ENCODE measurements around the gene SLC25A53. TPM values are rescaled to one million over a fixed set of nuclear protein-coding genes. Genes with fewer than 3 reads are reported as not detected.

SLC25A53 gene
- total RNA-seq, result 5.3 and 11.0 TPM in 2 replicates

GRCh38 chrX:104156630-104157529, at the start of gene SLC25A53:
Gene SLC25A53, minus strand, starts transcription at chrX:104157009. Its CDS starts 51,752 bp downstream, at chrX:104105257.

GRCh38 chrX:104165894-104166734, 9.3 kb upstream of the SLC25A53 start, which contains the start of gene FAM199X:
Gene FAM199X, plus strand, starts transcription at chrX:104166453. Its CDS starts 333 bp downstream, at chrX:104166786.

DNA sequence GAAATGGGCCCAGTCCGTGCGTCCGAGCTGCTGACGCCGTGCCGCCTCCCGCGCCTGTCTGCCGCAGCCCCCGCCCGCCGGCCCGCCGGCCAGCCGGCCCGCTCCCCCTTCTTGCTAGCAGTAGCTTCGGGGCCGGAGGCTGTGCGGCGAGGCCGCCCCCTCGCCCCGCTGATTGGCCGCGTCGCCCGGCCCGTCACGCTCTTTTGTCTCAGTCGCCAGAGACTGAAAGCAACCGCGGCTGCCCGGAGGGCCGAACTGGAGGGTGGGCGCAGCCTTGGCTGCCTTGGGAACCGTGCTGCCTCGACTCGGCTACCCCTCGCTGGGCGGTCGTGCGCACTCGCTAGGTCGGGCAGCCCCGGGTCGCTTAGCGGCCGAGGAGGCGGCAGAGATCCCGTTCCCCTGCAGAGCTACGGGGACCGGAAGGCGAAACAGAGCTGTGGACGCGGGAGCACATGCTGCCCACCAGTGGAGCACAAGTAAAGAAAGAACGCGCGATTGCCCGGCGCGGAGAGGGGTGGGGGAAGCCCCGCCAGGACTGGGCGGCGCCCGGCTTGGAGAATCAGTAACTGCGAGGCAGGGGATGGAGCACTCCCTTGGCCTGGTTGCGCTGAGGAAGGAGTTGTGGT, 44.4 kb downstream of the SLC25A53 start, which contains the start of gene ZCCHC18:
Gene ZCCHC18 (plus strand): TSS at position 198 of the 626 bp plus-strand sequence. CDS start 1,589 bp downstream, outside the sequence.

GRCh38 chrX:104075778-104076445, 80.9 kb downstream of the SLC25A53 start, which contains the start of gene TMSB15C:
Gene TMSB15C, minus strand, starts transcription at chrX:104076236.

Other genes starting within 250 kb of the SLC25A53 start
- 7.9 and 9.3 TPM in 2 replicates for gene TMSB15B, start 194.4 kb downstream of the SLC25A53 start, total RNA-seq
- not detected in 2 replicates for gene H2BW1, start 143.3 kb downstream of the SLC25A53 start, total RNA-seq
- not detected in 2 replicates for gene H2BW2, start 117.1 kb downstream of the SLC25A53 start, total RNA-seq
- 2.8 and 7.9 TPM in 2 replicates for gene TMSB15C, start 80.8 kb downstream of the SLC25A53 start, total RNA-seq
- not detected in 2 replicates for gene ZCCHC18, start 44.5 kb downstream of the SLC25A53 start, total RNA-seq
- 18.1 and 28.2 TPM in 2 replicates for gene FAM199X, start 9.4 kb upstream of the SLC25A53 start, total RNA-seq
- not detected in 2 replicates for gene ESX1, start 97.9 kb upstream of the SLC25A53 start, total RNA-seq

All from placental epithelial cell (primary cell).